Right atrium auricular region (tissue), 2 donors: ENCODE data around the gene PRXL2C. TPM values are rescaled to one million over a fixed set of nuclear protein-coding genes. Genes with fewer than 3 reads are reported as not detected.
"Not testable (repeated sequence)": the region's sequence is repeated elsewhere in the genome, so short reads cannot be mapped to it uniquely, and the experiment has no call there.

ENCODE experiments used
- DNase-seq: peaks from one replicate; pipeline ENCODE4 v3.0.0-alpha.2; 2019; ENCODE audit warnings: low spot score
- H3K27ac ChIP-seq, 2 donors: fragments of 200-600 bp; sonication (generic); 1 replicate in 1 of 2; 2 replicates in 1 of 2; pipeline ENCODE4 v1.5.1; 2016 to 2019
- H3K27me3 ChIP-seq, 2 donors: fragments of 200-600 bp; sonication (generic); one replicate each; pipeline versions ENCODE4 v1.5.1 to v1.6.0; 2017 to 2019
- H3K36me3 ChIP-seq: fragments of 200-600 bp; sonication (generic); one replicate; pipeline ENCODE4 v1.5.1; 2016
- H3K4me1 ChIP-seq, 2 donors: fragments of 200-600 bp; sonication (generic); one replicate each; pipeline versions ENCODE4 v1.5.1 to v1.6.0; 2017 to 2019
- H3K4me3 ChIP-seq, 2 donors: fragments of 200-600 bp; sonication (generic); 1 replicate in 1 of 2; 2 replicates in 1 of 2; pipeline ENCODE4 v1.5.1; 2017 to 2019; ENCODE audit warnings: mild to moderate bottlenecking in 1 of 2, moderate library complexity in 1 of 2
- H3K9me3 ChIP-seq, 2 donors: fragments of 200-600 bp; sonication (generic); one replicate each; pipeline ENCODE4 v1.5.1; 2019
- CTCF ChIP-seq, 2 donors: fragments of 200-600 bp; sonication (generic); IDR thresholded peaks; one replicate each; pipeline ENCODE4 v1.5.1; 2019; ENCODE audit warnings: antibody characterized with exemption in 2 of 2
- total RNA-seq, 2 donors: library from RNA; depleted of rRNA; stranded (reverse); fragments of >200 nt; gene quantifications; one replicate each; pipeline ENCODE4 v1.1.0, GENCODE V29; 2016

Gene PRXL2C
- total RNA-seq, 2 donors from 2014 or later, result 14.2 to 22.4 TPM

GRCh38 chr9:96686638-96687335 is 31.7 kb upstream of the PRXL2C start:
- Histone ChIP-seq H3K4me1 (peaks cover 0 to 10% of the 10 kb centered on the region in 2 donors), H3K27ac (peak overlapping the region; percentile 81 to 82), H3K36me3 (no peaks in the 10 kb centered on the region), H3K9me3 (no peaks in the 10 kb centered on the region), H3K4me3 (peak overlapping the region; percentile 52 to 60), H3K27me3 (no peaks in the 10 kb centered on the region)
- peak; percentile 87 for DNase-seq
- peak; percentile 57 to 72 for TF ChIP-seq CTCF (IDR thresholded peaks at IDR 0.05)

DNA sequence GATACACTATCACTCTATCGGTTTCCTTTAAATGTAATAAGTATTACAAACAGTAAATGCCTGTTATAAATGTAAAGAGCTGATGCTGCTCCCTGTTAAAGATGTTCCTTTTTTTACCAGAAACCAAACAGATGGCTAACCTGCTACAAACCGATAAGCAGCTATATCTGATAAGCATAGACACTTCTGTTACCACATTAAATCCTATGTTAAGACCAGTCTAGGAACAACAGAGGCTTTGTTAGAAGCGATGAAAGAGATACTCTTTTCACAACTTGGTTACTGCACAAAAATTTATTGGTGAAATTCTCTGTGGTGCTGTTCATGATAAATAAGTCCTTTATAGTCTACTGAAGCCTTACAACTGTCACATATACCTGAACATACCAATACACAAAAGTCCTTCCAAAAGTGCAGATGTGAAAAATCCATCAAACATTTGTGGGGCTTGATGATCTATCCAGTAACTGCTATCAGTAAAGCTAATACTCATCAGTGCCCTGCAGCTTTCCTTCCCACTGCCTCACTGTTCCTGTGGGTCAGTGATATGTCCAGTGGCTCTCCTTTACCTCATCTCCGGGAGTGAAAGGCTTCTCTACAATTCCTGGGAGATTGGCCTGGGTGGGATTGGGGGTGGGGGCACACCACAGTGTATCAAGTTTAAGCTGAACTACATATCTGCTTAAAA is 25.8 kb upstream of the PRXL2C start:
- Histone ChIP-seq H3K27ac (no peak overlapping the region), H3K9me3 (no peaks in the 10 kb centered on the region), H3K4me3 (no peak overlapping the region), H3K36me3 (no peaks in the 10 kb centered on the region), H3K27me3 (no peaks in the 10 kb centered on the region), H3K4me1 (no peaks in the 10 kb centered on the region)
- TF ChIP-seq CTCF (IDR thresholded peaks at IDR 0.05), result no peak
- DNase-seq, result no peak

DNA sequence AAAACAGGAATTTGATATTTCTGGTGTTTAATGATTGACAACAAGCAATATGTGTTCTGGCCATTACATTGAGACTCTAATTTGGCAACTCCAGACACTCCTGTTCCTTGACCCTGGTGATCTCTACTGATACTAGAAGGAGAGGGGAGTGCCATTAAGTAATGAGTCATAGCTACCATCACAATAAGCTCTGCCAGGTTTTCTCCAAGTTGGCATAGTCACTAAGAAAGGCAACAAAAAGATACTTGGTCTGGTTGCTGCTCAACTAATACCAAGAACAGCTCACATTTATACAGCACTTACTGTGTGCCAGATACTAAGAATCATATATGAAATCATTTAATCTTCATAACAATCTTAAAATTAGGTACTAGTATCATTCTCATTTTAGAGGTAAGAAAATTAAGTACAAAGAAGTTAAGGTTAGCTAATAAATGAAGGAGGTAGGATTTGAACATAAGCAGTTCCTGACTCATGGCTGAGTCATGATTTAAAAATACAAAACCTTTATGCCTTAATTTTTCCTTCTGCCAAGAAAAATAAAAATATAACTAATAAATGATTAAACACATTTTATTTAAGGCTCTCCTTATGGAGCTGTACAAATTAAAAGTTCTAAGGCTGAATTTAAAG is 19.9 kb upstream of the PRXL2C start:
- no peak for DNase-seq
- Histone ChIP-seq H3K9me3 (no peaks in the 10 kb centered on the region), H3K4me3 (no peak overlapping the region), H3K4me1 (no peaks in the 10 kb centered on the region), H3K27ac (no peak overlapping the region), H3K36me3 (no peaks in the 10 kb centered on the region), H3K27me3 (no peaks in the 10 kb centered on the region)
- no peak for TF ChIP-seq CTCF (IDR thresholded peaks at IDR 0.05)

DNA sequence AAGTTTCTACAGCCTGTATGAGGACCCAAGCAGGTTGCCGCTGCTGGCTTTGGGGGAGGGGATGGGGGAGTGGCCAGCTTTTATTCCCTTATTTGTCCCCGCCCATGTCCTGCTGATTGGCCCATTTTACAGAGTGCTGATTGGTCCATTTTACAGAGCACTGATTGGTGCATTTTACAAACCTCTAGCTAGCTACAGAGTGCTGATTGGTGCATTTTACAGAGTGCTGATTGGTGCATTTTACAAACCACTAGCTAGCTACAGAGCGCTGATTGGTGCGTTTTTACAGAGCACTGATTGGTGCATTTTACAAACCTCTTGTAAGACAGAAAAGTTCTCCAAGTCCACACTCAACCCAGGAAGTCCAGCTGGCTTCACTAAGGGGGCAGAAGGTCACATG is 18.7 kb upstream of the PRXL2C start:
- not testable (repeated sequence) for H3K36me3 ChIP-seq, H3K4me1 ChIP-seq, DNase-seq, H3K4me3 ChIP-seq, H3K27me3 ChIP-seq, H3K27ac ChIP-seq, H3K9me3 ChIP-seq

- no peak for TF ChIP-seq CTCF (IDR thresholded peaks at IDR 0.05)
- no peak for DNase-seq
- H3K27me3 ChIP-seq, result no peaks in the 10 kb centered on the region
These were observed 13.9 kb upstream of the PRXL2C start for GRCh38 chr9:96668868-96669534.

DNA sequence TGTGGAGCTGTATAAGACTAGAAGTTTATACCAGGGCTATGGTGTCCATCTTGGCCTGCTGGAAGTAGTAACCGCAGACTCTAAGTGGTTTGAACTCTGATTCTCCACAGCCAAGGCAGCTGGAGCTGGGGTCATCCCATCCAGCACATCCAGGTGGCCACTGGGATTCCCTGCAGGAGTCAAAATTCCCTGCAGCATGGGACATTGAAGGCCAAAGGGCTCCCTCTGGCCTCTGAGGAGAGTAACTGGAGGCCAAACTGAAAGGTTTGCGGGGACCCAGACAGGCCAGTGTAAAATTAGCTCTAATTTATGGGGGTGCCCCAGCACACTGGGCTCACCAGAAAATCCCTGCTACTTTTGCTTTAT is 12.2 kb upstream of the PRXL2C start:
- no peak for TF ChIP-seq CTCF (IDR thresholded peaks at IDR 0.05)
- Histone ChIP-seq H3K36me3 (no peaks in the 10 kb centered on the region), H3K27me3 (no peaks in the 10 kb centered on the region)

More at GRCh38 chr9:96668868-96669534, 13.9 kb upstream of the PRXL2C start:
- no peak overlapping the region for H3K4me3 ChIP-seq
- H3K9me3 ChIP-seq, result no peaks in the 10 kb centered on the region
- no peaks in the 10 kb centered on the region for H3K4me1 ChIP-seq
- H3K27ac ChIP-seq, result no peak overlapping the region
- H3K36me3 ChIP-seq, result no peaks in the 10 kb centered on the region

More for the DNA sequence above, 12.2 kb upstream of the PRXL2C start:
- no peak overlapping the region for H3K4me3 ChIP-seq
- H3K9me3 ChIP-seq, result no peaks in the 10 kb centered on the region
- no peak overlapping the region for H3K27ac ChIP-seq
- no peak for DNase-seq
- no peaks in the 10 kb centered on the region for H3K4me1 ChIP-seq
